GM13976 (cell line): ENCODE data around the gene MTFP1.

Experiments
- DNase-seq: peaks from one replicate; pipeline ENCODE4 v3.0.0; 2012; ENCODE audit warnings: low spot score
- in situ Hi-C: fragments of 300-500 bp; cut with MboI; formaldehyde crosslinking; loops from one replicate; pipeline ENCODE4 v1.12.0; 2022; ENCODE audit warnings: low sequenced_read_pairs, mixed read lengths, inconsistent platforms; ENCODE audit not compliant: unreplicated experiment
- TF ChIP-seq, protein P1 (sequence below): IDR thresholded peaks from 2 replicates; pipeline ENCODE4 v1.5.1; 2012; ENCODE audit warnings: borderline replicate concordance, mild to moderate bottlenecking; ENCODE audit not compliant: insufficient read depth; ENCODE audit errors: extremely low read depth, missing control alignments, control extremely low read depth

MTFP1 gene, protein sequence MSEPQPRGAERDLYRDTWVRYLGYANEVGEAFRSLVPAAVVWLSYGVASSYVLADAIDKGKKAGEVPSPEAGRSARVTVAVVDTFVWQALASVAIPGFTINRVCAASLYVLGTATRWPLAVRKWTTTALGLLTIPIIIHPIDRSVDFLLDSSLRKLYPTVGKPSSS

DNA sequence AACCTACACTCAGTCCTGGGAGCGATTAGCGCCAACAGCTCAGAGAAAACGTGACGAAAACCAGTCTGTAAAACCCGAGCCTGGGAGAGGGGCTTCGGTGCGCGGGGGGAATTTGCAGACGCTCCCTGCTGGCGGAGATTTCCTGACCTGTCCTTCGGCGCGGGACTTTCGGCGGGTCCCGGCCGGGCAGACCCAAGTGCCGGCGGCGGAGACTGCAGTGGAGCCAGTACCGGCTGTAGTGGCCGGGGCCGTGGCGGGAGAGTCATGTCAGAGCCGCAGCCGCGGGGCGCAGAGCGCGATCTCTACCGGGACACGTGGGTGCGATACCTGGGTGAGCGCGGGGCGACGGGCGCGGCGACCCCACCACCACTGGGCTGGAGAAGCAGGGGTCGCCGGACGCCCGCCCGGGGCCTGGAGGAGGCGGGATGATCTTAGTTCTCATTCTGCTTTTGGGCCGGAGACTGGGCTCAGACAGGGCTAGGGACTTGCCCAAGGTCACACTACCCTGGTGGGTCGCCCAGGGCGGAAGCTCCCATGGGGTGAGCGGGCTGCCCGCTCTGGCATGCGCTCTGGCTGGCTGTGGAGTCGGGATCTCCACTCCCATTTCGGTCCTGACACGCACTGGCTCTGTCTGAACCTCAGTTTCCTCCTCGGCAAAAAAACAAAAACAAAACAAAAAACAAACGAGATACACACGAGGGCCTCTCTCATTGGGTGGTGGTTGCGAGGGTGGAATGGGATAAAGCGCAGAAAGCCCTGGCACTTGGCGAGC, at the start of gene MTFP1:
Gene MTFP1, plus strand, starts transcription at position 153 of the 772 bp plus-strand sequence. Its CDS starts 112 bp downstream, at position 265.
- in situ Hi-C loops = no loop called here
- TF ChIP-seq, protein P1, sequence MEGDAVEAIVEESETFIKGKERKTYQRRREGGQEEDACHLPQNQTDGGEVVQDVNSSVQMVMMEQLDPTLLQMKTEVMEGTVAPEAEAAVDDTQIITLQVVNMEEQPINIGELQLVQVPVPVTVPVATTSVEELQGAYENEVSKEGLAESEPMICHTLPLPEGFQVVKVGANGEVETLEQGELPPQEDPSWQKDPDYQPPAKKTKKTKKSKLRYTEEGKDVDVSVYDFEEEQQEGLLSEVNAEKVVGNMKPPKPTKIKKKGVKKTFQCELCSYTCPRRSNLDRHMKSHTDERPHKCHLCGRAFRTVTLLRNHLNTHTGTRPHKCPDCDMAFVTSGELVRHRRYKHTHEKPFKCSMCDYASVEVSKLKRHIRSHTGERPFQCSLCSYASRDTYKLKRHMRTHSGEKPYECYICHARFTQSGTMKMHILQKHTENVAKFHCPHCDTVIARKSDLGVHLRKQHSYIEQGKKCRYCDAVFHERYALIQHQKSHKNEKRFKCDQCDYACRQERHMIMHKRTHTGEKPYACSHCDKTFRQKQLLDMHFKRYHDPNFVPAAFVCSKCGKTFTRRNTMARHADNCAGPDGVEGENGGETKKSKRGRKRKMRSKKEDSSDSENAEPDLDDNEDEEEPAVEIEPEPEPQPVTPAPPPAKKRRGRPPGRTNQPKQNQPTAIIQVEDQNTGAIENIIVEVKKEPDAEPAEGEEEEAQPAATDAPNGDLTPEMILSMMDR = no peak
- peak; percentile 72 for DNase-seq

GRCh38 chr22:30380011-30380410, 45.6 kb upstream of the MTFP1 start:
- TF ChIP-seq, protein P1 = no peak
- in situ Hi-C loops = loop anchor here (10.0 kb wide), 1 partner anchor 275 kb away; no protein-coding TSS in a partner anchor

DNA sequence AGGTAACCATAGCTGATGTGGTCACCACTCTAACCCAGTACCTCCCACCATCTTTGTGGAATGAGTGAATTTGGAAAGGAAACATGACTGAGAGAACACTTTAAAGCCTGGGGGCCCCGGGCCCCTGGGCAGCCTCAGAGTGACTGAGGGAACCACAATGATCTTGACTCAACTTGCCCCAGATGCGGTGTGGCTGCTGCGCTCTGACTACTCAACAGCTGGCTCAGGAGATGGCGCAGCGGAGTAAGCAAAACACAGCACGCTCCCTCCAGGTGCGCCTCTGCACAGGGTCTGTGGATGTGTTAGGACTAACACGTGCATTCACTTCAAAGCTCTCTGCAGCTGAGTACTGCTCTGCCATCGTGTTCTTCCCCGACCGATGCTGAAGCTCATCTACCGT, 44.3 kb upstream of the MTFP1 start:
- TF ChIP-seq, protein P1 = no peak
- in situ Hi-C loops = loop anchor here (10.0 kb wide), 1 partner anchor 276 kb away; no protein-coding TSS in a partner anchor
- no peak for DNase-seq

More at GRCh38 chr22:30380011-30380410, 45.6 kb upstream of the MTFP1 start:
- DNase-seq = no peak

- TF ChIP-seq, protein P1 = no peak
- in situ Hi-C loops = loop anchor here (10.0 kb wide), 1 partner anchor 278 kb away; no protein-coding TSS in a partner anchor
- DNase-seq = no peak
Measured at GRCh38 chr22:30382340-30382739, 43.2 kb upstream of the MTFP1 start.

GRCh38 chr22:30383061-30383460, 42.5 kb upstream of the MTFP1 start:
- in situ Hi-C loops = loop anchor here (10.0 kb wide), 1 partner anchor 278 kb away; no protein-coding TSS in a partner anchor
- TF ChIP-seq, protein P1 = no peak
- DNase-seq = no peak

DNA sequence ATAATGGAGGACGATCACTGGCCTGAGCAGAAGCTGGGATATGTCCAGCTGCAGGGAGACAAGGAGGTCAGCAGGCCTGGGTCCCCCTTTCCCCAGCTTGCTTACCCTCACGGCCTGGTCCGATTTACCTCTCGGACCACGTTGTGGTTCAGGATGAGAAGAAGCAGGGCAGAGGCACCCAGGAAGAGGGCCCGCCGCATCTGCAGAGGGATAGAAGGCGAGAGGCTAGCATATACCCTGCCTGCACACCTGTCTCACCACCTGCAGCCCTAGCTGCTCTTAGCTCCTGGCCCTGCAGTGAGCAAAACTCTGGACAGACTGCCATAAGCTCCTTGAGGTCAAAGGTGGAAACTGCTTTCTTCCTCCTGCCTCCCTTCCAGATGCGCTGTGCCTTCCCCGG, 39.6 kb upstream of the MTFP1 start:
- in situ Hi-C loops = loop anchor here (10.0 kb wide), 1 partner anchor 281 kb away; no protein-coding TSS in a partner anchor
- no peak for DNase-seq
- TF ChIP-seq, protein P1 = no peak
